ENCODE data around the gene CXCL10. TPM values are rescaled to one million over a fixed set of nuclear protein-coding genes. Genes with fewer than 3 reads are reported as not detected.

The CXCL10 gene
- total and polyA plus RNA-seq, 2 of the 4 experiments (the other 2 are of a cell fraction) = 0.15 to 0.18 TPM

DNA sequence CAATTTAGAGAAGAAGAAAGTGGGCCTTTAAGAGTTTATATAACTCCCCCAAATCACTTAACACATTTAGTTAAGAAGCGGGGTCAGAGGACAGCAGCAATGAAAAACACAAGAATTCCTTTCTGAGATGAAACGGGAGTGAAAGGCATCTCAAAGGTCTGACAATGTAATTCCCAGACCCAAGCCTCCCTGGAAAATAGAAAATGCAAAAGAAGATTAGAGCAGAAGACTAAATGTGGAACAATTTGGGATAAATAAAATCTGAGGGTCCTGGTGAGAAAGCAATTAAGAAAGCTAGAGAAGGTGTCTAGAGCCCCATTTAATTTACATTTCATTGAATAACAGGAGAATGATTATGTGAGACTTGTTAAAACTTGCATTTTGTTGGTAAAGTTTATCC lies 32.1 kb upstream of the CXCL10 start:
- no peak overlapping the region for H2AK5ac ChIP-seq (ENCODE audit: low read depth, low read length)
- no peak overlapping the region for H3K9ac ChIP-seq (ENCODE audit: low read depth, low read length)
- no CpG with 5 or more reads among the region's 2 CpGs for WGBS, 2 experiments (ENCODE audit: extremely low coverage in 2 of 2, insufficient read length in 1 of 2)
- no peak overlapping the region for H3K18ac ChIP-seq (ENCODE audit: low read depth, low read length)
- POLR2A ChIA-PET (ENCODE audit: unreplicated experiment) = no interaction called here
- no peaks in the 10 kb centered on the region for H4K20me1 ChIP-seq (ENCODE audit: insufficient read depth, low read length)
- no peak overlapping the region for H4K91ac ChIP-seq (ENCODE audit: insufficient read depth, low read depth, low read length)
- no peak overlapping the region for H3K23ac ChIP-seq (ENCODE audit: low read depth, low read length)
- in situ Hi-C loops (cut with MboI; ENCODE audit: low sequenced_read_pairs) (no loop called here), intact Hi-C loops (cut with micrococcal nuclease) (no loop called here), dilution Hi-C loops (cut with HindIII; ENCODE audit: low sequenced_read_pairs, unreplicated experiment) (no loop called here)
- BruUV-seq (replicated peaks) = no TSS peak
- no peaks in the 10 kb centered on the region for H3K9me3 ChIP-seq (ENCODE audit: control insufficient read depth, insufficient read depth, low read length)
- no peak overlapping the region for H3K27ac ChIP-seq (ENCODE audit: insufficient read depth, low read length)
- H2AFZ ChIP-seq (replicated peaks; ENCODE audit: low read length, poor library complexity) = no peak overlapping the region
- H2BK5ac ChIP-seq (ENCODE audit: low read depth, low read length, poor library complexity, severe bottlenecking) = no peak overlapping the region
- no peak overlapping the region for H3K56ac ChIP-seq (ENCODE audit: extremely low read depth, insufficient read depth, low read length)
- no peak overlapping the region for H2BK120ac ChIP-seq (ENCODE audit: low read depth, low read length)
- no peak overlapping the region for H3K14ac ChIP-seq (replicated peaks; ENCODE audit: low read depth, low read length)
- TF ChIP-seq, protein P1, sequence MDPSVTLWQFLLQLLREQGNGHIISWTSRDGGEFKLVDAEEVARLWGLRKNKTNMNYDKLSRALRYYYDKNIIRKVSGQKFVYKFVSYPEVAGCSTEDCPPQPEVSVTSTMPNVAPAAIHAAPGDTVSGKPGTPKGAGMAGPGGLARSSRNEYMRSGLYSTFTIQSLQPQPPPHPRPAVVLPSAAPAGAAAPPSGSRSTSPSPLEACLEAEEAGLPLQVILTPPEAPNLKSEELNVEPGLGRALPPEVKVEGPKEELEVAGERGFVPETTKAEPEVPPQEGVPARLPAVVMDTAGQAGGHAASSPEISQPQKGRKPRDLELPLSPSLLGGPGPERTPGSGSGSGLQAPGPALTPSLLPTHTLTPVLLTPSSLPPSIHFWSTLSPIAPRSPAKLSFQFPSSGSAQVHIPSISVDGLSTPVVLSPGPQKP (IDR thresholded peaks at IDR 0.05; ENCODE audit: borderline replicate concordance, low read depth, low read length) = no peak
- H2BK20ac ChIP-seq (ENCODE audit: low read depth, low read length) = no peak overlapping the region
- no peak overlapping the region for H2BK15ac ChIP-seq (ENCODE audit: low read depth, low read length)
- no peak overlapping the region for H3K4me3 ChIP-seq (ENCODE audit: insufficient read depth, low read depth, low read length)
- no peak overlapping the region for H2AK9ac ChIP-seq (replicated peaks; ENCODE audit: low read depth, low read length, poor library complexity)
- no peak overlapping the region for H3K4ac ChIP-seq (ENCODE audit: low read depth, low read length)
- H3K27me3 ChIP-seq (ENCODE audit: control insufficient read depth, insufficient read depth, low read length) = peaks cover 13% of the 10 kb centered on the region
- ATAC-seq (ENCODE audit: low read depth) (no peak), DNase-seq (no peak)
- no peak overlapping the region for H3K4me2 ChIP-seq (ENCODE audit: low read depth, low read length)
- H3K79me1 ChIP-seq (ENCODE audit: low read depth in 1 of 2, low read length in 2 of 2) = no peaks in the 10 kb centered on the region
- no peak overlapping the region for H4K5ac ChIP-seq (ENCODE audit: low read depth, low read length)
- no peaks in the 10 kb centered on the region for H3K9me1 ChIP-seq (ENCODE audit: insufficient read depth, low read length)
- no peaks in the 10 kb centered on the region for H3K4me1 ChIP-seq (ENCODE audit: control insufficient read depth, insufficient read depth, low read length)
- no peak overlapping the region for H4K8ac ChIP-seq (ENCODE audit: low read depth in 2 of 2, low read length in 2 of 2)
- CTCF ChIA-PET = no interaction called here
- H3K36me3 ChIP-seq (ENCODE audit: control insufficient read depth, insufficient read depth, low read length) = no peaks in the 10 kb centered on the region
